ENCODE measurements around the gene PAPSS1.

DNA sequence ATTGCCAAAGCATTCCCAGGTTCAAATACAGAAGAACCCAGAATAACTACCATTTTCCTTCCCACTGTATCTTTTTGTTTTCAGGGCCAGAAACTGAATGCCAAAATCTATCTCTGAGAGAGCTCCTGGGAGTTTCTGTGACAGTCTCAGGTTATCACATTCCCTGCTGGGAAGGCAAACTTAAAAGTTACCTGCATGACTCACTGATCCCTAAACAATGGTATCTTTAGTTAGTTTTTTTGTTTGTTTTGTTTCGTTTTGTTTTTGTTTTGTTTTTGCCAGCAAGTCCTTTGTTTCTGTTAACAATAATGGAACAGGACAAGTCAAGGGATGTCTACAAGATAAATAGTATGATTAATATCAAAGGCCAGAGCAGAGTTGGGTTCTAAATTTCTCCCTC, 34.3 kb downstream of the PAPSS1 start:
- TF ChIP-seq EZH2 (IDR thresholded peaks at IDR 0.05; ENCODE audit: borderline replicate concordance, insufficient read depth, low read length, poor library complexity, severe bottlenecking) (no peak), CTCF (IDR thresholded peaks at IDR 0.05; ENCODE audit: poor library complexity, severe bottlenecking) (no peak), POLR2AphosphoS5 (IDR thresholded peaks at IDR 0.05) (no peak), SMC3 (conservative IDR thresholded peaks at IDR 0.05; ENCODE audit: poor library complexity) (no peak), RAD21 (conservative IDR thresholded peaks at IDR 0.05) (no peak), TAF1 (IDR thresholded peaks at IDR 0.05; ENCODE audit: low read depth) (no peak)
- TF ChIP-seq, protein P1, sequence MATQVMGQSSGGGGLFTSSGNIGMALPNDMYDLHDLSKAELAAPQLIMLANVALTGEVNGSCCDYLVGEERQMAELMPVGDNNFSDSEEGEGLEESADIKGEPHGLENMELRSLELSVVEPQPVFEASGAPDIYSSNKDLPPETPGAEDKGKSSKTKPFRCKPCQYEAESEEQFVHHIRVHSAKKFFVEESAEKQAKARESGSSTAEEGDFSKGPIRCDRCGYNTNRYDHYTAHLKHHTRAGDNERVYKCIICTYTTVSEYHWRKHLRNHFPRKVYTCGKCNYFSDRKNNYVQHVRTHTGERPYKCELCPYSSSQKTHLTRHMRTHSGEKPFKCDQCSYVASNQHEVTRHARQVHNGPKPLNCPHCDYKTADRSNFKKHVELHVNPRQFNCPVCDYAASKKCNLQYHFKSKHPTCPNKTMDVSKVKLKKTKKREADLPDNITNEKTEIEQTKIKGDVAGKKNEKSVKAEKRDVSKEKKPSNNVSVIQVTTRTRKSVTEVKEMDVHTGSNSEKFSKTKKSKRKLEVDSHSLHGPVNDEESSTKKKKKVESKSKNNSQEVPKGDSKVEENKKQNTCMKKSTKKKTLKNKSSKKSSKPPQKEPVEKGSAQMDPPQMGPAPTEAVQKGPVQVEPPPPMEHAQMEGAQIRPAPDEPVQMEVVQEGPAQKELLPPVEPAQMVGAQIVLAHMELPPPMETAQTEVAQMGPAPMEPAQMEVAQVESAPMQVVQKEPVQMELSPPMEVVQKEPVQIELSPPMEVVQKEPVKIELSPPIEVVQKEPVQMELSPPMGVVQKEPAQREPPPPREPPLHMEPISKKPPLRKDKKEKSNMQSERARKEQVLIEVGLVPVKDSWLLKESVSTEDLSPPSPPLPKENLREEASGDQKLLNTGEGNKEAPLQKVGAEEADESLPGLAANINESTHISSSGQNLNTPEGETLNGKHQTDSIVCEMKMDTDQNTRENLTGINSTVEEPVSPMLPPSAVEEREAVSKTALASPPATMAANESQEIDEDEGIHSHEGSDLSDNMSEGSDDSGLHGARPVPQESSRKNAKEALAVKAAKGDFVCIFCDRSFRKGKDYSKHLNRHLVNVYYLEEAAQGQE (IDR thresholded peaks at IDR 0.05; ENCODE audit: borderline replicate concordance), result no peak

Data from neural cell (in vitro differentiated cells).